ENCODE measurements around the gene ESPNL. TPM values are rescaled to one million over a fixed set of nuclear protein-coding genes. Genes with fewer than 3 reads are reported as not detected.

Gene ESPNL
- total and polyA plus RNA-seq, 9 of the 15 experiments (the other 6 are each of a cell fraction or from before 2014, with no cell fraction given), result 0.03 to 0.09 (median 0.05) TPM; not detected in 3

GRCh38 chr2:238069877-238070276 lies 30.3 kb upstream of the ESPNL start:
- FAIRE-seq (no peak), DNase-seq (ENCODE audit: extremely low read depth in 1 of 4, low spot score in 3 of 4) (no peak), ATAC-seq (no peak)
- no peaks in the 10 kb centered on the region for H4K20me1 ChIP-seq (replicated peaks; ENCODE audit: control insufficient read depth, insufficient read depth, low read length)
- peaks cover 79% of the 10 kb centered on the region for H3K36me3 ChIP-seq (ENCODE audit: control insufficient read depth, insufficient read depth, low read length)
- WGBS (ENCODE audit: insufficient coverage, low coverage, missing lambda C conversion rate), result 97% methylated on average over 6 of the region's 9 CpGs
- no peaks in the 10 kb centered on the region for H3K27me3 ChIP-seq (ENCODE audit: control insufficient read depth in 2 of 2, insufficient read depth in 2 of 2, low read length in 2 of 2)
- BruUV-seq (replicated peaks), result no TSS peak
- no peaks in the 10 kb centered on the region for H3K9me1 ChIP-seq (ENCODE audit: control insufficient read depth, insufficient read depth, low read length)
- H2AFZ ChIP-seq (ENCODE audit: low read depth, low read length), result no peak overlapping the region
- intact Hi-C loops (cut with micrococcal nuclease), result no loop called here
- H3K9me3 ChIP-seq (replicated peaks; ENCODE audit: control insufficient read depth, insufficient read depth, low read depth, low read length), result no peaks in the 10 kb centered on the region
- in situ Hi-C loops (cut with MboI), result no loop called here
- TF ChIP-seq SMARCB1 (IDR thresholded peaks at IDR 0.05; ENCODE audit: insufficient read length, low read depth), result no peak
- TF ChIP-seq NR0B1 (IDR thresholded peaks at IDR 0.05; ENCODE audit: partially characterized antibody), result no peak
- no peak for TF ChIP-seq CREB3 (tag; conservative IDR thresholded peaks at IDR 0.05; ENCODE audit: low read depth)
- TF ChIP-seq RFX7 (CRISPR knock-in tag; IDR thresholded peaks at IDR 0.05), result no peak
- TF ChIP-seq HLTF (IDR thresholded peaks at IDR 0.05), result no peak
- TF ChIP-seq ZFP1 (CRISPR knock-in tag; IDR thresholded peaks at IDR 0.05), result no peak
- no peak for TF ChIP-seq KLF16 (IDR thresholded peaks at IDR 0.05)
- TF ChIP-seq ZNF133 (CRISPR knock-in tag; IDR thresholded peaks at IDR 0.05), result no peak
- no peak for TF ChIP-seq NFIC (IDR thresholded peaks at IDR 0.05)
- no peak for TF ChIP-seq ZNF165 (CRISPR knock-in tag; IDR thresholded peaks at IDR 0.05; ENCODE audit: borderline replicate concordance)
- no peak for TF ChIP-seq GATAD2B (IDR thresholded peaks at IDR 0.05; ENCODE audit: borderline replicate concordance)
- no peak for TF ChIP-seq SMC3 (conservative IDR thresholded peaks at IDR 0.05; ENCODE audit: insufficient read depth, low read depth, low read length)
- TF ChIP-seq NR2C2 (CRISPR knock-in tag; IDR thresholded peaks at IDR 0.05), result no peak
- no peak for TF ChIP-seq NR2C2 (tag; IDR thresholded peaks at IDR 0.05)
- TF ChIP-seq NKRF (IDR thresholded peaks at IDR 0.05; ENCODE audit: borderline replicate concordance), result no peak
- TF ChIP-seq E2F1 (CRISPR knock-in tag; IDR thresholded peaks at IDR 0.05), result no peak
- no peak for TF ChIP-seq TCF7 (IDR thresholded peaks at IDR 0.05; ENCODE audit: borderline replicate concordance)
- TF ChIP-seq MXD1 (CRISPR knock-in tag; IDR thresholded peaks at IDR 0.05; ENCODE audit: borderline replicate concordance, poor library complexity, severe bottlenecking), result no peak
- no peak for TF ChIP-seq ZKSCAN8 (CRISPR knock-in tag; IDR thresholded peaks at IDR 0.05)
- H3K9ac ChIP-seq (ENCODE audit: insufficient read depth in 1 of 2, low read depth in 2 of 2, low read length in 2 of 2), result no peak overlapping the region
- ChIA-PET CTCF (ENCODE audit: low intra/inter-chr PET ratio) (no interaction called here), POLR2A (no interaction called here)
- peaks cover 0 to 3% of the 10 kb centered on the region in 2 experiments; a peak in 1 of 5 replicates for H3K4me1 ChIP-seq (replicated peaks in 1 of 2; ENCODE audit: control insufficient read depth in 2 of 2, insufficient read depth in 2 of 2, low read length in 2 of 2)
- no peak overlapping the region for H3K4me3 ChIP-seq
- no peak overlapping the region for H3K4me2 ChIP-seq (ENCODE audit: insufficient read depth, low read length)
- H3K27ac ChIP-seq (ENCODE audit: extremely low read depth, low read depth, low read length), result no peak overlapping the region
- no peaks in the 10 kb centered on the region for H3K79me2 ChIP-seq (ENCODE audit: control insufficient read depth, insufficient read depth, low read length)
